Fibroblast of skin of back (primary cell): ENCODE measurements around the gene ACSM2B.
"Not testable (repeated sequence)": the region's sequence is repeated elsewhere in the genome, so short reads cannot be mapped to it uniquely, and the experiment has no call there.

Experiments used
- DNase-seq: peaks from one replicate; pipeline ENCODE4 v3.0.0-alpha.2; 2013

ACSM2B gene

DNA sequence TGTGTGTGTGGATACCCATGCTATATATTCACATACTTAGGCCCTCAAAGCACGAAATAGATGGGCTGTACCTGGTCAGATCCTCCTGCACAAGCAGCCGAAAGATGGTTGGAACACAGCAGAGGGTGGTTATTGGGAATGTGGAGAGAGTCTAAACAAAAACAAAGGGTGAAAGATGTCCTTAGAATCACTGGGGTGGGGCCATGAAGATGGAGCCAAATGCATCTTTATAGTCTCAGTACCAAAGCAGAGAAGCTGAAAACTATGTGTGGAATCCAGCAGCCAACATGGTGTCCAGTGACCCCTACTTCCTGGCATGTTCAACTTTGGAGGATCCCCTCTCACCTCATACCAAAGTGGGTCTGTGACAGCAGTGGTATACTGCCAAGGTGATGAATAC is 19.5 kb upstream of the ACSM2B start:
- not testable (repeated sequence) for DNase-seq

DNA sequence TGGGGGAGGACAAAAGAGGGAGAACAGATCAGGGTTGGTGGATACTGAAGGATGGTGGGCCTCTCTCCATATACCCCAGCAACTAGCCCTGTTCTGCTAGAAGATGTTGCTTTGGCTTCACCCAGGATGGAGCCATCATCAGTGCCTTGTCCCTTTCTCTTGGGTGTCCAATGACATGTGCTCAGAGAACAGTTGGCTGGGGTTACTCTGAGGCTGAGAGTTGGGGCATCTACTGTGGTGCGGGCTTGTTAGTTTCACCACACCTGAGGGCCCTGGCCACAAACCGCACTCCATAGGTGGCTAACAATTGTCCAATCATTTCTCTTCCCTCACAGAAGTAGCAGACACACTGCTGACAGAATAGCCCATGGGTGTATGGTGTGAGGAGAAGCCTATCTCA is 18.9 kb upstream of the ACSM2B start:
- DNase-seq, result not testable (repeated sequence)

DNA sequence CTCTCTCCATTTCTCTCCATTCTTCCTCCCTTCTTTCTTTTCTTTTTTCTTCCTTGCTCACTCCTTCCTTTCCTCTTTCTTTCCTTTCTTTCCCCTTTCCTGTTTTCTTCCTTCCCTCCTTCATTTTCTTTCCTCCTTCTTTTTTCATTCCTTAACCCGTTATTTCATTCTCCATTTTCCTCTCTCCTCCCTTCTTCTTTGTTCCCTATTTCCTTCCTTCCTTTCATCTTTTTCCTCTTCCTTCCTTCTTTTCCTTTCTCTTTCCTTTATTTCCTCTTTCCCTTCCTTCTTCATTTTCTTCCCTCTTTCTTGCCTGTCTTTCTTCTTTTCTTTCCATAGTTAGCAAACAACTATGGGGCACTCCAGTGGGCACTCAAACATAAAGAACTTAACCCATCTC is 16.6 kb upstream of the ACSM2B start:
- not testable (repeated sequence) for DNase-seq

DNA sequence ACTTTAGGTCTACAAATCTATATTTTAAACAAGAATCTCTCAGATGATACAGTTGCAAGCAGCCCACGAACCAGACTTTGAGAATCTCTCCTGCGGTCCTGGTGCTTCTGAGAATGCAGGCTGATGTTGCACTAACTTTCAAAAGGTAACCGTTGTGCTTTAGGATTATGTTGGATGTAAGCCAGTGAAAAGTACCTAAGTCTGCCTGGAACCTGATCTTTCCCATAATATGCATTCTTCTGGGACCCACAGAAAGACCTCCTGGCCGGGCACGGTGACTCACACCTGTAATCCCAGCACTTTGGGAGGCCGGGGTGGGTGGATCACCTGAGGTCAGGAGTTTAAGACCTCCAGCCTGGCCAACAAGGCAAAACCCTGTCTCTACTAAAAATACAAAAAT is 13.3 kb upstream of the ACSM2B start:
- not testable (repeated sequence) for DNase-seq

DNA sequence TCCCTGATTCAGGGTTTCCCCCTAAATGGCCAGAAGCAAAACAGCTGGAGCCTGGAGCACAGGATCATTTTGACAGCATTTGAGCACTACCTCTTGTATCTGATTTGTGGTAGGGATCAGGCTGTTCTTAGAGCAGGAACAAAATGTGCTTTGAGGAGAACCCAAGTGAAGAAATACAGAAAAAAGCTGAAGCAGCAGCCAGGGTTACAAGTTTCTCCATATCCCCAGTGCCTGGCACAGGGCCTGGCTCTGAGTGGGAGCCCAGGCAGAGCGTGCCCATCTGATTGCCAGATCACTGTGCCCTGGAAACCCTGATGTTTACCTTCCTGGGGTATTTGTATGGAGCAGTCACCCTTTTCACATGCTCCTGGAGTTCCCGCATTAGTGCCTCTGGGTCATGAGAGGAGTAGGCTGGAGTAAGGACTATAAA is 11.5 kb upstream of the ACSM2B start:
- not testable (repeated sequence) for DNase-seq

DNA sequence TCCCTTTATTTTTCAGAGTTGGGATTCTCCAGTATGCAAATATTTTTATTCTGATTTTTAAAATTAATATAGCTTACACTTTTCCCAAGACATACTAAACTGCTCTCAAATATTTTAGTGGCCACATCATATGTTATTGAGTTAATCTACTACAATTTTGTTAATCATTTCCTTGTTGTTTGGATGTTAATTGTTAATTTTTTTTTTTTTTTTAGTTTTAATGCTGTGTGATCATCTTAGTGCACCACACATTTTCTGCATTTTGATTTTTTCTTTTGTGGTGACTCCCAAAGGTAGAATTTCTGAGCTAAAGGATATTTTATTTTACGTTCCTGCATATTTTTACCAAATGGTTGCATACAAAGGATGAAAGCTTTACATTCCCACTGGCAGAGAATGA is 10.5 kb upstream of the ACSM2B start:
- not testable (repeated sequence) for DNase-seq

DNA sequence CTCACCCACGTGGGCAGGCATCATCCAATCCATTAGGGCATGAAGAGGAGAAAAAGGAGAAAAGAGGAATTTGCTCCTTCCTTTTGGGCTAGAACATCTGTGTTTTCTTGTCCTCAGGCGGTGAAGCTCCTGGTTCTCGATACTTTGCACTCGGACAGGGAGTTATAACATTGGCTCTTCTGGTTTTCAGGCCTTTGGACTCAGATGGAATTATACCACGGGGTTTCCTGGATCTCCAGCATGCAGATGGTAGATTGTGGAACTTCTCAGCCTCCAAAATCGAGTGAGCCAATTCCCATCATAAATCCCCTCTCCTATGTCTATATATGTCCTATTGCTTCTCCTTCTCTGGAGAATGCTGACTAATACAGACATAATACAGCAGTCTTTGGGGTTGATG is 9.9 kb upstream of the ACSM2B start:
- DNase-seq, result not testable (repeated sequence)

DNA sequence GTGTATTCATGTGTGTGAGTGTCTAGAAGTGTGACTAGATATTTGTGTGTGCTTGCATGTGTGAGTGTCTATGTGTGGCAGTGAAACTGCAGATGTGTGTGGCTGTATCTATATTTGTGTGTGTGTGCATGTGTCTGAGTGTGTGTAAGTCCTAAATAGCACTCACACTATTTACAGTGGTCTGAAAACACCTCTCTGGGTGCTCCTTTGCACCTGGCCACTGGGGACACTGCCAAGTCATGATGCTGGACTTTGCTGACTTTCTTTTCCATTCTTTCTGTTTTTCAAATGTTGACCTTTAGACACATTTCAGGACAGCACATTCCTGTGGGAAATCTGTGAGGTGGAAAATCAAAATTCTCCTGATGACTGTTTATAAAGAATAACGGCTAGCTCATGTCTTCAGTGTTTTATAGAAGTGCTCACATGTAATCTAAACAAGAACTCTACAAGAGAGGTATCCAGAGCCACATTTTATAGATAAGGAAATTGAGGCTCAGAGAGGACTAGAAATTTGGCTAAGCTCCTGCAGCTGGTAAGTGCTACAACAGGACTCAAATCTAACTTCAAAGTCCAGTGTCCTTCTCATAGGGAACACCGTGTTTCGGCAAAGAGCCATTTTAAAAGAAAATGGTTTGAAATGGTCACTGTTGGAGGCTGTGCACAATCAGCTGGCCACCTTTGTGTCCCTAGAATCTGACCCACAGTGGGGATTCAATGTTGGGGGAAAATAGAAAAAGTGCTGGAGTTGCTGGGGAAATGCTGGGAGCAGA is 4.5 kb upstream of the ACSM2B start:
- not testable (repeated sequence) for DNase-seq

DNA sequence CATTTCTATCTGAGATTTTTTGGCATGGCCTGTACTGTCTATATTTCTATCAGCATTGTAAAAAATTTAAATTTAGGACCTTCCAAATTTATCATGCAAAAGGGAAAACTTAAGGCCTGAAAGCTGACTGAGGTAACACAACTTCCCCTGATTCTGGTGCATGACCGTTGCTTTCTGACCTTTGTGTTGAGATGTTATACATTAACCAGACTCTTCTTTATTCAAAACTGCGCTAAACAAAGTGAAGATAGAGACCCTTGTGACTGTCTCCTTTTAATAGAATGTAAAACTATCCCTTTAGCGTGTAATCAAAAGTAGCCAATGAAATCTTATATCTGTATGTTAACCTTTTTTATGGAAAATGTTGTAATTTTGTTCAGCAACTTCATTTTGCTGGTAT is 1.9 kb upstream of the ACSM2B start:
- DNase-seq, result not testable (repeated sequence)

DNA sequence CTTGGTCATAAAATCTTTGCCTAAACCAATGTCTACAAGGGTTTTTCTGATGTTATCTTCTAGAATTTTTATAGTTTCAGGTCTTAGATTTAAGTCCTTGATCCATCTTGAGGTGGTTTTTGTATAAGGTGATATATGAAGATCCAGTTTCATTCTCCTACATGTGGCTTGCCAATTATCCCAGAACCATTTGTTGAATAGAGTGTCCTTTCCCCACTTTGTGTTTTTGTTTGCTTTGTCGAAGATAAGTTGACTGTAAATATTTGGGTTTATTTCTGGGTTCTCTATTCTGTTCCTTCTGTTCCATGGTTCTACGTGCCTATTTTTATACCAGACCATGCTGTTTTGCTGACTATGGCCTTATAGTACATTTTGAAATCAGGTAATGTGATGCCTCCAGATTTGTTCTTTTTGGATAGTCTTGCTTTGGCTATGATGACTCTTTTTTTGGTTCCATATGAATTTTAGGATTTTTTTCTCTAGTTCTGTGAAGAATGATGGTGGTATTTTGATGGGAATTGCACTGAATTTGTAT is 7.0 kb downstream of the ACSM2B start:
- not testable (repeated sequence) for DNase-seq

DNA sequence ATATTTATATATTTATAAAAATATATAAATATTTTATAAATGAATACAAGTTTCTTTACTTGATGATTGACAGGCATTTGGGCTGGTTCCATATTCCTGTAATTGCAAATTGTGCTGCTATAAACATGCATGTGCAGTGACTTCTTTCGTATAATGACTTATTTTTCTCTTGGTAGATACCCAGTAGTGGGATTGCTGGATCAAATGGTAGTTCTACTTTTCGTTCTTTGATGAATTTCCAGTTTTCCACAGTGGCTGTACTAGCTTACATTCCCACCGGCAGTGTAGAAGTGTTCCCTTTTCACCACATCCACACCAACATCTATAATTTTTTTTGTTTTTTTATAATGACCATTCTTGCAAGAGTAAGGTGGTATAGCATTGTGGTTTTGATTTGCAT is 7.8 kb downstream of the ACSM2B start:
- no peak for DNase-seq

DNA sequence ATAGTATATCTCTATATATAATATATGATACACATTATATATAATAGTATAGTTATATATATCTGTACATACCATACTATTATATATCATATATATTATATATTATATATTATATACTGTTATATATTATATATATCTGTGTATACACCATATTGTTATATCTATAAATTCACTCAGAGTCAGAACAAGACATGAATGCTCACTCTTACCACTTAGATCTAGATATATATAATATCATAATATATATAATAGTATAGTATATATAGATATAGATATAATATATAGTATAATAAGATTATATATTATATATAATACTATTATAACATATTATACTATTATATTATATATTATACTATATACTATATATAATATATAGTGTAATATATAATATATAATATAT is 9.3 kb downstream of the ACSM2B start:
- DNase-seq, result no peak

DNA sequence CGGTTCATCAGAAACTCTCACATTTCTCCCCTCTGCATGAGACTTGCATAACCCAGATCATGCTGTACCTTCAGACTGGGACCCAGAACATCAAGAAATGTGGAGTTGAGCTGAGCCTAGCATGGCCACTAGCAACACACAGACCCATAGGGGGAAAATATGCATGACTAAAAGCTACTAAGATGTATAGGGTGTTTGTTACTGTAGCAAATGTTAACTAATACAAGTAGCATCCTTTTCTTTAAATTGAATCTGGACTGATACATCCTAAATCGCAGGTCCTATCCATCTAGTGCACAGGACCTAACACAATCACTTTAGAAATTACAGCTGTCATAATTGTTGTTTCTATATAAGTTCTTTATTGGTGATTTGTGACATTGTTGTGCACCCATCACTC is 10.8 kb downstream of the ACSM2B start:
- DNase-seq, result not testable (repeated sequence)

DNA sequence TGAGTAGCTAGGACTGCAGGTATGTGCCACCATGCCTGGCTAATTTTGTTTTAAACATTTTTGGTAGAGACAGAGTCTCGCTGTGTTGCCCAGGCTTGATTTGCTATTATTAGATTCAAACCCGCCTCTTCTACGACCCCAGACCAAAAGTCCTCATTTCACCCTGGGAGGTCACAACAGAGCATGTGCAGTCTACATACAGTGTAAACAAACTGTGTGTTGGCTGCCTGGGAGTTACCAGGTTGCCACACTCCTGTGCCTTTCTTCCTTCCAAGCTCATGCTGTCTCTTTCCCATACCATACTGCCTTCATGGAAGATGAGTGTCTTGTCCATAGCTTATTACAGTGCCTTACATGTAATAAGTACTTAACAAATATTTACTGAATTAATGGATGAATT is 11.9 kb downstream of the ACSM2B start:
- not testable (repeated sequence) for DNase-seq

DNA sequence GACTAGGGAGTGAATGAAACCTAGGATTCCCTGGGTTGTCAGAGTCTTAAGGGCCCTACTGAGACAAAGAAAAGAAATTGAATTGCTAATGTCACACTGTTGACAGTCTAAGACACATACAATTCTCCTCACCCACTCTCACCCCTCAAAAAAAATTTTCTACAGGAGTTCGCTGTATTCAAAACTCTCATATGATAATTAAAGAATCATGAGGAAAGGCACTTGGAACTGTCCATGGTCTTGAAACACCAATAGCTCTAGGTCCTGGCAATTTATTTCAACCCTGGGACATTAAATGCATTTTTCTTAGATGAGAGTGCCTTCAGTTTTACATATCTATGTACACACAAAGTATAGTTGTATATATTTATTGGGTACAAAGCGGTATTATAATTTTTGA is 20.5 kb downstream of the ACSM2B start:
- not testable (repeated sequence) for DNase-seq

DNA sequence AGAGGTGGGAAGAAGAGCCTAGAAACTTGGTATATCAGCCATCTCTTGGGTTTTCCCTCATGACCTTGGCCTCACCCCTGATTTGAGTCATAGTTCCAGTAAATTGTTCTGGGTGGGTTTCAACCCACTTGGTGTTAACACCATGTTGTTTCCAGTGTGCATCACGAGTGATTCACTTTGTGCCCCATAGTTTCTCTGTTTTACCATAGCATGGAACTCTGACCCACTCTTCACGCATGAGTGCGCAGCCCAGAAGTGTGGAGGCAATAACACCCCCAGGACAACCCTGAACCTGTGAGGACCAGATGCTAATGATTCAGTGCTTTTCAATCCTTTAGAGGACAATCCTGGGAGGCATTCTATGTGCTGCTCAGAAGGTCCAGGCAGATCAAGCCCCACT is 21.5 kb downstream of the ACSM2B start:
- not testable (repeated sequence) for DNase-seq

DNA sequence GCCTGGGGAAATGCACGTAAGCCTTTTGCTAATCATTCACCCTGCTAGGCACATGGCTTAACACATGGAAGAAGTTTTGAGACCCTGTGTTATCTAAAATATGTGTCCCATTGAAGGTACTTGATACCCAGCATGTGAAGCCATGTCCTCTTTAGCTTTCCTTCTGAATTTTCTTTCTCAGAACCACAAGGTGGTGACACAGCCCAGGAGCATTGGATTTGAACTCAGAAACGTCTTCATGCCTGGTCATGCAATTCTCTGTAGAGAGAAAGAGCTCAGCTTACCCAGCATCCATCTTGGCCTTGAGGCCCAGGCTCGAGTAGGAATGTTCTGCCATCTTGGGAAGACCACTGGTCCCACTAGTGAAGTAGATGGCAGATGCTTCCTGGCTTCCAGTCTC is 22.7 kb downstream of the ACSM2B start:
- not testable (repeated sequence) for DNase-seq

DNA sequence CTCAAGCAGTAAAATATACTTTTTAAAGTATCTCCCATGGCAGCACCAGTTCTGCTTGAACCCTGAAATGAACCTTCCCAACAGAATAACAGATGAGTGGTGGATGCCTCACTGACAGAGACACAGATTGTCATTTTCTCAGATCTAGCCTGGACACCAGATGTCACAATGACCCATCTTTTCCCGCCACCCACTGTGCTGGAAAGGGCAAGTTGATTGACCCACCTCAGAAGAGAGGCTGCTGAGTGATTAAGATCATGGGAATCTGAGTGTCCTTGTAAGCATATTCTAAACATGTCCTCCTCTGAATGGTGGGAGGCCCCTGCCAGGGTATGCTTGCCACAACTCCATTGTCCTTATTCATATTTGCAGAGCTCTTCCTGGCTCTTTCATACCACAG is 29.2 kb downstream of the ACSM2B start:
- not testable (repeated sequence) for DNase-seq

DNA sequence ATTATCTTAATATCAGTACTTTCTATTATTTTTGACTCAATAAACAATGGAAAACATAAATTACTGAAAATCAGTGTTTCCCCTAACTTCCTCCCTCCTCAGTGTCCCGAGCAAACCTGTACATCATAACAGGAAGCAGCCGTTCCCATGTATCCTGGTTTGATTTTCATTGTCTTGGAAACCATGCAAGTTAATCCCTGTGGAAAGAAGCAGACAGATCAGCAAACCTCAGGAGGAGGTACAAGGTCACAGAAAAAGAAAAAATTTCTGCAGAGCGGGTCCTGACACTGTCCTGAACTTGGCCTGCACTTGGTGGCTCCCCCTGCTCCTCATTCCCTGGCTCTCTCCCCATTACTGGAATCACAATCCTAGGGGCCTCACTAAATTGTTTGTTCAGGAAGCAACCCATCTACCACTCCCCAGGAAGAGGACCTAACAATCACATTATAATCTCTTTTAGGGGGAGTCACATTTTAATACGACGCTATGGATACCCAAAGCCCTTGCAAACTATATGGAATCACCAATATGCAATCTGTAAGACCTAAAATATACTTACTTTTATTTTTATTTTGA is 29.8 kb downstream of the ACSM2B start:
- DNase-seq, result not testable (repeated sequence)

DNA sequence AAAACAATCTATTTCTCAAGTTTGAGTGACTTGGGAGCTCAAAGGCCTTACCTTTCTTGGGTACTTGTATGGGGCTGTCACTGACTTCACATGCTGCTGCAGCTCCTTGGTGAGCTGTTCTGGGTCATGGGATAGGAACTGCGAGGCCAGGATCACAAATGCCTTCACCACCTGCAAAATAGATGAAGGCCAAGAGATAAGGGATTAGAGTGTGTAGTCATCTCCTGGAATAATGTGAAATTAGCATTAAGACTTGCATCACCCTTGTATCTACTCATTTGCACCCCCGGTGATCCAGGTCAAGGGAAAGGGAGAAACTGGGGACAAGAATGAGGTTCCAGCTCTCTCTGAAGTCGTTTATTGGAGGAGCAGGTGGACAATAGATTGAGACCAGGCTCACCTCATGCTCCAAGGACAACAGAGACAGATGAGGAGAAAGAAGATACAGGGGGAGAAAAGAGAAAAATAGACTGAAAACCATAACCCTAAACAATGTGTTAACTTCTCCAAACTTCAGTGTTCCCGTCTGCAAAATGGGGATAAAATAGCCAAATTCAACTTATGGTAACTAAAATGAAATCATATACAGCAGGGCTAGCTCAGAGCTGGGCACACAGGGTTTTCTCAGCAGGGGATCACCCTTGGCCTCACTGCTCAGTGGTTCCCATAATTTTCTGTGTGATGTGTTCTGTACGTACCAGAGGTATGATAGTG is 35.4 kb downstream of the ACSM2B start:
- DNase-seq, result not testable (repeated sequence)

DNA sequence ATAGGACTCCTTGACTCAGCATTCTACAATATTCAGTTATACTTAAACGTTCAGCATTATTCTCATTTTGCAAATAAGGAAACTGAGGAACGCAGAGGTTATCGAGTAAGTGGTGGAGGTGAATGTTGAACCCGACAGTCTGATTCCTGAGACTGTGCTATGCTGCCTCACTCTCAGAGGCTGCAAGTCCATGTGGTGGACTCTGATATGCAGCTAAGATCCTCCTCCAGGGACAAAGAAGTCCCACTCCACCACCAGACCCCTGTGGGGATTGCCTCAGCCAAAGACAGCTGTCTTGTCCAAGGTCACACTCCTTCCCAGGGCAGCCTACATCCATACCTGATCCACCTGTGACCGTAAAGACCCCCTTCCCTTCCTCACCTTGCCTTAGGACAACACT is 37.5 kb downstream of the ACSM2B start:
- no peak for DNase-seq

DNA sequence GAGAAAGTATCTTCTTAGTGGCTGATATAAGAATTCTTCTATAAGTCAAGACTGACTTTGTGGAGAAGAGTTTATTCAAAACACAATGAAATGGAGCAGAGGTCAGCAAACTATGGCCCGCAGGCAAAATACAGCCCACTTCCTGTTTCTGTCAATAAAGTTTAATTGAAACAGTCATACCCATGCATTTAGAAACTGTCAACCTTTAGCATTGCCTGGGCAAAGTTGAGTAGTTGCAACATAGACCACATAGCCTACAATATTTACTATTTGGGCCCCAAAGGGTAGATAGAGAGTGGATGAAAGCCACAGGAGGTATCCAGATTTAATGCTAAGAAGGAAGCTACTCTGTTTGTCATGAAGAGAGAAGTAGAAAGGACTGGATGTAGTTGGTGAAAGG is 38.0 kb downstream of the ACSM2B start:
- DNase-seq, result no peak

DNA sequence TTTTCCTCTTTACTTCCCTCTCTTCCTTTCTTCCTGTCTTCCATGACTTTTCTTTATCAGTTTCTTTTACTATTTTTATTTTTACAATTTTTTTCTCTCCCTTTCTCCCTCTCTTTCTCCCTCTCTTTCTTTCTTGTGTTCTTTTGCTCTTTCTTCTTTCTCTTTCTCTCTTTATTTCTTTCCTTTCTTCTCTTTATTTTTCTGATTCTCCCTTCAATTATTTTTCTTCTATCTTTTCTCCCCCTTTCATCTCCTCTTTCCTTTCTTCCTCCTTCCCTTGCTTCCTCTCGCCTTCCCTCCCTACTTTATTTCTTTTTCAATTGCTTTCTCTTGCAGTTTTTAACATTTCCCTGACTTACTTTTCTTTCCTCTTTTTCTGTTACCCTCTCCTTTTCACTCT is 39.5 kb downstream of the ACSM2B start:
- not testable (repeated sequence) for DNase-seq
